ENCODE results near the gene INO80C.
"Not testable (repeated sequence)": the region's sequence is repeated elsewhere in the genome, so short reads cannot be mapped to it uniquely, and the experiment has no call there.

Gene INO80C

DNA sequence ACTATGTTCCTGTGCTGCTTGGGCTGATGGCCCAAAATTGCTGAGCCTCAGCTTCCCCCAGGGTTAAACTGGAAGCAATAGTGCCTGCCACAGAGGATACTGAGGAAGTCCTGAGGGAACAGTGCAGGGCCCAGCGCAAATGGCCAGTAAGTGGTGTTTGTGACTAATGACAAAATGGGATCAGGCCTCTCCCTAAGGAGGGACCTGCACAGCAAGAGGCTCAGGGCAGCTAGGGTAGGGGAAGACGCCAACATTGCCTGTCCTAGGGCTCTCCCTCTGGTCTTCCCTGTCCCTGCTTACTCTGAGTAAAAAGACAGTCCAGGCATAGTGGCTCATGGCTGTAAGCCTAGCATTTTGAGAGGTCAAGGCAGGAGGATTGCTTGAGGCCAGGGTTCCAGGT lies 37.8 kb downstream of the INO80C start:
- DNase-seq (ENCODE audit: low read depth), result no peak

GRCh38 chr18:35458677-35459441 lies 38.9 kb downstream of the INO80C start:
- DNase-seq (ENCODE audit: low read depth), result no peak

GRCh38 chr18:35458271-35458670 lies 39.5 kb downstream of the INO80C start:
- DNase-seq (ENCODE audit: low read depth), result no peak

- no peak for DNase-seq (ENCODE audit: low read depth)
Observed at GRCh38 chr18:35457140-35457704, 40.5 kb downstream of the INO80C start.

GRCh38 chr18:35455926-35456763 lies 41.6 kb downstream of the INO80C start:
- no peak for DNase-seq (ENCODE audit: low read depth)

GRCh38 chr18:35454803-35455202 lies 43.0 kb downstream of the INO80C start:
- no peak for DNase-seq (ENCODE audit: low read depth)

- not testable (repeated sequence) for DNase-seq (ENCODE audit: low read depth)
Observed at GRCh38 chr18:35453065-35453464, 44.7 kb downstream of the INO80C start.

DNA sequence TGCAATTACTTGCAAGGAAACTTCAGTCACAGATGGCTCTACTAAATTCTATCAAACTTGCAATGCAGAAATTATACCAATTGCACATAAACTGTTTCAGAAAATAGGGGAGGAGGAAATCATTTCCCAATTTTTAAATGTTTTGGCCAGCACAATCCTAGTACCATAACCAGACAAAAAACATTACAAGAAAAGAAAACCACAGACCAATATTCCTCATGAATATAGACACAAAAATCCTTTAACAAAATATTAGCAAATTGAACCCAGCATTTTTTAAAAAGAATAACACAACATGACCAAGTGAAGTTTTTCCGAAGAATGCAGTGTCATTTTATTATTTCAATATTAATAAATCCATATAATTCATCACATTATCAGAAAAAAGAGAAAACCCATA lies 45.8 kb downstream of the INO80C start:
- DNase-seq (ENCODE audit: low read depth), result no peak

- DNase-seq (ENCODE audit: low read depth), result no peak
Observed at GRCh38 chr18:35451032-35451431, 46.7 kb downstream of the INO80C start.

DNA sequence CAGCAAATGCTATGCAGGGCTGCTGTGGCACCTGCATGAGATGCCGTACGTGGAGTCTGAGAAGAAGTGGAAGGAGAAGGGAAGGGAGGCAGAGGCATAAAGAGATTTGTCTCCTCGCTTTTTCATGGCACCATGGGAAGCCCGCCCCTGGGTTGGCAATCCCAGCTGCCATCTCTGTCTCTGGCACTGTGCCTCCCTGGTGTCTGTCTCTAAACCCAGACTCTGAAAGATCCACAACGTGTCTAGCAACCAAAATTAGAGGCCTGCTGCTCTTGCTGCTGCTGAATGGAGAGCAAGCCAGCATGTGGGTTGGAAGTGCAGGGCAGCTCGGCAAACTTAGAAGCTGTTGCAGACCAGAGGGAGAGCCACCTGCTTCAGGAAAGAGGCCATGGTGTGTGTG lies 53.1 kb downstream of the INO80C start:
- no peak for DNase-seq (ENCODE audit: low read depth)

GRCh38 chr18:35443847-35444246 lies 53.9 kb downstream of the INO80C start:
- no peak for DNase-seq (ENCODE audit: low read depth)

DNA sequence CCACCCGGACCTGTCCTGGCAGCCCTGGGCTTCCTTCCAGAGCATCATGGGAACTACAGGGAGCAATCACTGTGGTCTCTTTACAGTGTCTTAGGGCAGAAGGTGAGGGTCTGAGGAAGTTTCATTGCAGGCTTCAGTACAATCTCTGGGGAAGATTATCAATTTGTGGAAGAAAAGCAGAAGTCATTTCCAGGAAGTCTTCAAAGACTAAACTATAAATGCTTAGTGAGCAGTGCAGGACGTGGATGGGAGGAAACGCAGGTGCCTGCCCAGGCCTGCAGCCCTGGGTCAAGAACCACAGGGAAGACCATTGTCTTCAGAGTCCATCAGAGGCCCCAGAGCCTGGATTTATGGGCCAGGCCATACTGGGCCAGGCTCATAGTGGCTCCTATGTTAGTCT lies 54.3 kb downstream of the INO80C start:
- DNase-seq (ENCODE audit: low read depth), result no peak

GRCh38 chr18:35442701-35443100 lies 55.1 kb downstream of the INO80C start:
- DNase-seq (ENCODE audit: low read depth), result no peak

DNA sequence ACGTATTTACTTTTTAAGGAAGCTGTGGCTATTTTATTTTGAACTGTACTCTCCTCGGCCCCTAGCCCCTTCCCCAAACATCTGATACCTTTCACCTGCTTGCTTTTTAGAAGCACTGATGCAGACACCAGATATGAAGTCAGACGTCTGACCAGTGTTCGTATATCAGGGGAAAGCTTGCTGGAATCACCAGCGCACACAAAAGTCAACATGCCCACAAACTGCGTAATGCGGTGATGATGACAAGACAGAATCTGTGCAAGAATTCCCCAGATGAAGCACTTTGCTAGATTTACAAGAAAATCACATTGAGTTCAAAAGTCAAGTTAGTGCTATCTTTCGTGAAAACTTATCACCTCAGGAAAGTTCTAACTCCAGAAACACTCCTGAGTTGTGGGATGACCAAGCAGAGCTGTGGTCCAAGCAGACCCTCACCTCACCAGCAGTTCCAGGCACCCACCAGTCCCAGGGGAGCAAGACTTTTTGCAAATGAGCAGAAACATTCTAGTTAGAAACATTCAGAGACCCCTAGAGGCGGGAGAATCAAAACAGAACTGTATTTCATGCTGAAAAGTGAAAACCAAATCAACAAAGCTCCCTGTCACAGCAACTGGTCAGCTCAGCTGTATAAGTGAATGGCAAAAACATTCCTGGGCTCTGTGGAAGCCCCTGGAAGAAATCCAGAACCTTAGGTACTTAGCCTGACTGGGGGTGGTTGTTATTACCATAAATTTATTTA lies 55.7 kb downstream of the INO80C start:
- DNase-seq (ENCODE audit: low read depth), result no peak

DNA sequence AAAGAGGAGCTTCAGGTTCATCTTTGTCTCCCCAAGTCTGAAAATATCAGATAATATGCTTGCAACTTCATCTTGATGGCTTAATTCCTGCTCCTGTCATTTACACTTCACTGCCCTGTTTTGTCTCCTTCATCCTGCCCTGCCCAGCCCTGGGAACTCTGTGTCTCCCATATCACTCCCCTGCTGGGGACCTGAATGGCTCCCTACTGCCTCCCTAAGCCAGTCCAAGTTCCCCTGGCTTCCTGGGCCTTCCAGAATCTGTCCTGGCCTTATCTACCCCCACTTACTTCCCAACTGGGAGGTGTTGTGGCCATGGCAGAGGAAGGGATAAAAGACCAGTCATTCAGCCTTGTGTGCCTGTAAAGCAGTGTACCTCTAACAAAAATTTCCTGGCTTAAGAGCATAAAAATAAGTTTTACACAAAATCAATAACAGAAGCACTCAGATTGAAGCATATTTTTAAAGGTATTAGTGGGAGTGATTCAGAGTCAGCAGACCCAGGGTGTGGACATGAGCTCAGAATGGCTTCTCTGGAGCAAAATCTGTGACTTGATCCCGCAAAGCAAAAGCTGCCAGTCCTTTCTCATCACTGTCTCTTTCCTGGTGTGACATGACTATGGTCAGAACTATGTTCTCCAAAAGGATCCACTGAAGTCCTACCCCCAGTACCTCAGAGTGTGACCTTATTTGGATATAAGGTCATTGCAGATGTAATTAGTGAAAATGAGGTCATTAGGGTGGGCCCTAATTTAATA lies 59.1 kb downstream of the INO80C start:
- DNase-seq (ENCODE audit: low read depth), result no peak

GRCh38 chr18:35437836-35438235 lies 59.9 kb downstream of the INO80C start:
- no peak for DNase-seq (ENCODE audit: low read depth)

DNA sequence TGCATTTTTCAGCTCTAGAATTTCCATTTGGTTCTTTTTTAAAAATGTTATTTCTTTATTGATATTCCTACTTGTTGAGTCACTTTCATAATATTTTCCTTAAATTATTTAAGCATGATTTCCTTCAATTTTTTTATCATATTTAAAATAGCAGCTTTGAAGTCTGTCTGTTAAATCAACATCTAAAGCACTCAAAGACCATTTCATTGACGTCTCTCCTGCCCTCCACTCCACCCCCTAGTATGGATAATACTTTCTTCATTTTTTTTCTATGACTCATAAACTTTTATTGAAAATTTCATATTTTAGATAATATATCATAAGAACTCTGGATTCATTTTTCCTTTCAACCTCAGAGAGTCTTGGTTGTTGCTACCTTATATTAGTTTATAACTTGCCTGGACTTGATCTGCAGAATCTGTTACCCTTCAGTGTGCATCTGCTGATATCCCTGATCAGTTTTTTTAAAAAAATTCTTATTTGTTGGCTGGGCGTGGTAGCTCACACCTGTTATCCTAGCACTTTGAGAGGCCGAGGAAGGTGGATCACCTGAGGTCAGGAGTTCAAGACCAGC lies 61.6 kb downstream of the INO80C start:
- DNase-seq (ENCODE audit: low read depth), result no peak

- no peak for DNase-seq (ENCODE audit: low read depth)
Observed at GRCh38 chr18:35435401-35435800, 62.4 kb downstream of the INO80C start.

DNA sequence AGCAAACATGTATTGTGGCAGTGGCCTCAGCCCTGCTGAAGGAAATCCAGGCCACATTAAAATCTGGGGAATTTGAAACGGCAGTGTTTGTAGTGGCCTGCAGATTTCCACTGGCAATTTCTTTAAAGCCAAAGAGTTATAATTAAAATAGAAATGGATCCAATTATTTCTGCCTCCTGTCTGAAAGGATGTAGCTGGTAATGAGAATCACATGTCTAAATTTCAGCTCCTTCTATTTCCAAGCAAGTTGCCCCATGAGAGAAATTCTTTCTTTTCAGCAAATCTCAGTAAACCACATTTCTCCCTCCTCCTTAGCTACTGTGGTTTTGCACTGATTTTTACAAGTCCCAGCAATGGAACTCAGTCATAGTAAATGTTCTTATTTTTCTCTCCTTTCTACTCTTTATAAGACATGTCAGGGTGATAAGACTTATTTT lies 65.2 kb downstream of the INO80C start:
- DNase-seq (ENCODE audit: low read depth), result no peak

- no peak for DNase-seq (ENCODE audit: low read depth)
Observed at GRCh38 chr18:35431374-35431741, 66.4 kb downstream of the INO80C start.

DNA sequence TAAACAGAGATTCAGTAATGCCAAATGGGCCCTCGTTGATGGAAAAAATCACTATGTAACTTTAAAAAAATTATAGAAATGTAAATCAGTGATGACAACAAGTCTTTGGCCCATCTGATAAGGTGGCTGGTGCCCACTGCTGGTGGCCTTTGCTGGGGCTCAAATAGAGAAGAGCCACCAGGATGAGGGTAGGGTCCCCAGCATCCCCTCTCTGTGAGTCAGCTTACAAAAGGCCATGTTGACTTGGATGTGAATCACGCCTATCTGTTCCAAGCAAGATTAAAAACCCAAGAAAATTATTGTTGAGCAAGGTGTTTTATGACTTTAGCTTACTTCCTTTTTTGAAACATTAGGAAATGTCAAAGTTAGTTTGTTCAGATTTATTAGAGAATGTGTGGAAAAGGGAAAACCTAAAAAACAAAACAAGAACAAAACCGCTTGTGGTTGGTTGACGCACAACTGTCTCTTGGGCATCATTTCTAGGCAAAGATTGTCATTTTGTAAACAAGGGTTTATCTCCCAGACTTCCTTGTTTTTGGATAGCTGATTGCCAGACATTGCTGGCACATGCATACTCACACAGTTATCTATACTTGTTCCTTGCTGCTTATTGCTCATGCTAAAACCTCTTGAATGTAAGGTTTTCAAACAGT lies 66.9 kb downstream of the INO80C start:
- no peak for DNase-seq (ENCODE audit: low read depth)

Measured in stimulated activated CD8-positive, alpha-beta memory T cell treated with anti-CD3 and anti-CD28 coated beads, Interleukin-12 subunit alpha, Interleukin-12 subunit beta, amount 100 ng/mL, for 4 hours (primary cell).